Measurements from ENCODE around the gene VPS45.
"Not testable (repeated sequence)": the region's sequence is repeated elsewhere in the genome, so short reads cannot be mapped to it uniquely, and the experiment has no call there.

The VPS45 gene

DNA sequence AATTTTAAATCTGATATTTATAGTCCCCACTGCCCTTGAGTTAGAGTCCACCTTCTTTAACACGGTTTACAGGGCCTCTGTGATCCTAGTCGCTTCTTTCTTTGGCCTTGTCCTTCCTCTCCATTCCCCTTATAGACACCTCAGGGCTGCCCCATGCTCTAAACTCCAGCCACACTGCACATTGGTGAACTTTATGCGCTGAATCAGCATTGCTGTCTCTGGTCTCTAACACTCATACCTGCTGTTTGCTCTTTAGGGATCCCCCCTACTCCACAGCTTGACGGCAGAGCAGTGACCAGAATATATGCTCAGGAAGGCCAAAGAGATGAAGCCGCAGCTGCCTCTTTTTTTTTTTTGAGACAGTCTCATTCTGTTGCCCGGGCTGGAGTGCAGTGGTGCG, 112.3 kb downstream of the VPS45 start:
- no peaks in the 10 kb centered on the region for H3K4me1 ChIP-seq
- H3K27me3 ChIP-seq, result no peaks in the 10 kb centered on the region
- no peak overlapping the region for H3K4me3 ChIP-seq (ENCODE audit: low read depth, low read length)
- TF ChIP-seq, protein P1, sequence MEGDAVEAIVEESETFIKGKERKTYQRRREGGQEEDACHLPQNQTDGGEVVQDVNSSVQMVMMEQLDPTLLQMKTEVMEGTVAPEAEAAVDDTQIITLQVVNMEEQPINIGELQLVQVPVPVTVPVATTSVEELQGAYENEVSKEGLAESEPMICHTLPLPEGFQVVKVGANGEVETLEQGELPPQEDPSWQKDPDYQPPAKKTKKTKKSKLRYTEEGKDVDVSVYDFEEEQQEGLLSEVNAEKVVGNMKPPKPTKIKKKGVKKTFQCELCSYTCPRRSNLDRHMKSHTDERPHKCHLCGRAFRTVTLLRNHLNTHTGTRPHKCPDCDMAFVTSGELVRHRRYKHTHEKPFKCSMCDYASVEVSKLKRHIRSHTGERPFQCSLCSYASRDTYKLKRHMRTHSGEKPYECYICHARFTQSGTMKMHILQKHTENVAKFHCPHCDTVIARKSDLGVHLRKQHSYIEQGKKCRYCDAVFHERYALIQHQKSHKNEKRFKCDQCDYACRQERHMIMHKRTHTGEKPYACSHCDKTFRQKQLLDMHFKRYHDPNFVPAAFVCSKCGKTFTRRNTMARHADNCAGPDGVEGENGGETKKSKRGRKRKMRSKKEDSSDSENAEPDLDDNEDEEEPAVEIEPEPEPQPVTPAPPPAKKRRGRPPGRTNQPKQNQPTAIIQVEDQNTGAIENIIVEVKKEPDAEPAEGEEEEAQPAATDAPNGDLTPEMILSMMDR (IDR thresholded peaks at IDR 0.05; ENCODE audit: low read depth, low read length), result no peak
- no peak for DNase-seq
- no peaks in the 10 kb centered on the region for H3K9me3 ChIP-seq
- no peaks in the 10 kb centered on the region for H3K36me3 ChIP-seq

DNA sequence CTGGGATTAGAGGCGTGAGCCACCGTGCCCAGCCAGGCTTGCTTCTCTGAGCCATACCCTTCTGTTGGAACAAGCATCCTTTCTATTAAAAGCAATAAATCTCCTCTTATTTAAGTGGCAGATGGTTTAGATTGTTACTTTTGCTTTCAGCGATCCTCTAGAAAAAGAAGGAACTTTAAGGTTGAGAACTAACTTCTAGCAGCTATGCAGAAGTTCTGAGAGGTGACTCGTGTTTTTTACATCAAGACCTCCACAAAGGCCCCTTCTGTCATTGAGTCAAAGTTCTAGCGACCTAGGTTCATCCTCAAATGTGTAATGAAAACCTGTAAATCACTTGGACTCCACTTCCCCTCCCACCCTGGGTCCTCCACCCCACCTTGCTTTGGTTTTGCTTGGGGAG, 112.9 kb downstream of the VPS45 start:
- Histone ChIP-seq H3K36me3 (no peaks in the 10 kb centered on the region), H3K27me3 (no peaks in the 10 kb centered on the region), H3K9me3 (no peaks in the 10 kb centered on the region), H3K4me3 (ENCODE audit: low read depth, low read length) (no peak overlapping the region), H3K4me1 (no peaks in the 10 kb centered on the region)
- no peak for DNase-seq
- TF ChIP-seq, protein P1 (IDR thresholded peaks at IDR 0.05; ENCODE audit: low read depth, low read length), result no peak

DNA sequence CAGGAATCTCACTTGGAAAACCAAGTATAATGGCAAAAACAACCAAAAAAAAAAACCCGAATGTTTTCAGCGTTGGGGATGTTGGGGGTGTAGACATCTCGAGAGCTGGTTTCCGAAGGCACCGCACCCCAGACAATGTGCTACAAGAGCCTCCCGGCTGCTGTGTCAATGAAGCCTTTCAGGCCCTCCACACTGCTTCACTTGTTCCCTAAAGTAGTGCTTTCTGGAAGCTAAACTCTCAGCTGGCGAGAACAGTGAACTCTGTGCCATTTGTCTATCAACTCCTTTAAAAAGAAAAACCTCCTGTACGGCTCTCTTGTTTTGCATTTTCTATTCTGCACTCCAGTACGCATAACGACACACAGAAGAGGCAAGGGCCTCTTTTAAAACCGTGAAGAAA, 114.7 kb downstream of the VPS45 start:
- H3K27me3 ChIP-seq, result no peaks in the 10 kb centered on the region
- no peaks in the 10 kb centered on the region for H3K9me3 ChIP-seq
- DNase-seq, result no peak
- H3K4me3 ChIP-seq (ENCODE audit: low read depth, low read length), result no peak overlapping the region
- H3K36me3 ChIP-seq, result no peaks in the 10 kb centered on the region
- TF ChIP-seq, protein P1 (IDR thresholded peaks at IDR 0.05; ENCODE audit: low read depth, low read length), result no peak
- H3K4me1 ChIP-seq, result no peaks in the 10 kb centered on the region

DNA sequence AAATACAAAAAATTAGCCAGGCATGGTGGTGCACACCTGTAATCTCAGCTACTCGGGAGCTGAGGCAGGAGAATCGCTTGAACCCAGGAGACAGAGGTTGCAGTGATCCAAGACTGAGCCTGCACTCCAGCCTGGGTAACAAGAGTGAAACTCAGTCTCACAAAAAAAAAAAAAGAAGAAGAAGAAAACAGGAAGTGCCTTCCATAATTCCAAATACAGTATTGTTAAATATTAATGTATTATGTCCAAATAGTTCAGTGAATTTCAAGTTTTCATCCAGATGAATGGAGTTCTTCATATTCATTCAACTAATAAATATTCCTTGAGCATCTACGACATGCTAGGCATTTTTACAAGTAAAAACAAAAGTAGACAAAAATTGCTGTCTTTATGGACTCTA, 115.5 kb downstream of the VPS45 start:
- no peaks in the 10 kb centered on the region for H3K9me3 ChIP-seq
- no peaks in the 10 kb centered on the region for H3K36me3 ChIP-seq
- no peak overlapping the region for H3K4me3 ChIP-seq (ENCODE audit: low read depth, low read length)
- TF ChIP-seq, protein P1 (IDR thresholded peaks at IDR 0.05; ENCODE audit: low read depth, low read length), result no peak
- no peaks in the 10 kb centered on the region for H3K4me1 ChIP-seq
- DNase-seq, result no peak
- no peaks in the 10 kb centered on the region for H3K27me3 ChIP-seq

DNA sequence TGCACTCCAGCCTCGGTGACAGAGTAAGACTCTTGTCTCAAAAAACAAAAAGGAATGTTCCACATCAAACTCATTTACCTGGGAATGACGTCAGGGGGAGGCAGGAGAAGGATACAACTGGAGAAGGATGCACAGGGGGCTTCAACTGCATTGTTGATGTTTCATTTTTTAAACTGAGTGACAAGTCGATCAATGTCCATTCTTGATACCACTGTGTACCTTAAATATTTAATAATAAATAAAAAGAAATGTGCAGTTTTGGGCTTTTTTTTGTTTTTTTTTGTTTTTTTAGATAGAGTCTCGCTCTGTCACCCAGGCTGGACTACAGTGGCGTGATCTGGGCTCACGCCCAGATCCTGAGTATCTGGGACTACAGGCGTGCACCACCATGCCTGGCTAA, 117.9 kb downstream of the VPS45 start:
- no peak for DNase-seq

DNA sequence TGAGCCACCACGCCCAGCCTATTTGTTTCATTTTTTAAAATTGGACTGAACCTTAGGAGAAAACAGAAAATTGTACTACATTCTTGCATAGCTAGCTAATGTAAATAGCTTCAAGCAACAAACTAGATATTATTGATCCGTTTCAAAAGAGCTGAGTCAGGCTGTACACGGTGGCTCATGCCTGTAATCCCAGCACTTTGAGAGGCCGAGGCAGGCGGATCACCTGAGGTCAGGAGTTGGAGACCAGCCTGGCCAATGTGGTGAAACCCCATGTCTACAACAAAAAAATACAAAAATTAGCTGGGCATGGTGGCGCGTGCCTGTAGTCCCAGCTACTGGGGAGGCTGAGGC, 118.8 kb downstream of the VPS45 start:
- H3K4me3 ChIP-seq (ENCODE audit: low read depth, low read length); H3K9me3 ChIP-seq: not testable (repeated sequence)

More for the DNA sequence above, 117.9 kb downstream of the VPS45 start:
- H3K4me3 ChIP-seq (ENCODE audit: low read depth, low read length), result no peak overlapping the region
- TF ChIP-seq, protein P1 (IDR thresholded peaks at IDR 0.05; ENCODE audit: low read depth, low read length), result no peak
- no peaks in the 10 kb centered on the region for H3K4me1 ChIP-seq
- H3K36me3 ChIP-seq, result no peaks in the 10 kb centered on the region
- no peaks in the 10 kb centered on the region for H3K9me3 ChIP-seq
- H3K27me3 ChIP-seq, result no peaks in the 10 kb centered on the region

More for the DNA sequence above, 118.8 kb downstream of the VPS45 start:
- not testable (repeated sequence) for DNase-seq, H3K4me1 ChIP-seq, H3K27me3 ChIP-seq, H3K36me3 ChIP-seq

Data from BE2C (cell line).